Stromal cell of bone marrow (primary cell): ENCODE results near the gene LARP1B.
A peak's percentile ranks its signal among the peaks of the same experiment; 100 is the strongest.
"Not testable (repeated sequence)": the region's sequence is repeated elsewhere in the genome, so short reads cannot be mapped to it uniquely, and the experiment has no call there.

Experiments used
- DNase-seq: peaks from one replicate; pipeline ENCODE4 v3.0.0-alpha.2; 2012; ENCODE audit warnings: low read depth

Gene LARP1B

DNA sequence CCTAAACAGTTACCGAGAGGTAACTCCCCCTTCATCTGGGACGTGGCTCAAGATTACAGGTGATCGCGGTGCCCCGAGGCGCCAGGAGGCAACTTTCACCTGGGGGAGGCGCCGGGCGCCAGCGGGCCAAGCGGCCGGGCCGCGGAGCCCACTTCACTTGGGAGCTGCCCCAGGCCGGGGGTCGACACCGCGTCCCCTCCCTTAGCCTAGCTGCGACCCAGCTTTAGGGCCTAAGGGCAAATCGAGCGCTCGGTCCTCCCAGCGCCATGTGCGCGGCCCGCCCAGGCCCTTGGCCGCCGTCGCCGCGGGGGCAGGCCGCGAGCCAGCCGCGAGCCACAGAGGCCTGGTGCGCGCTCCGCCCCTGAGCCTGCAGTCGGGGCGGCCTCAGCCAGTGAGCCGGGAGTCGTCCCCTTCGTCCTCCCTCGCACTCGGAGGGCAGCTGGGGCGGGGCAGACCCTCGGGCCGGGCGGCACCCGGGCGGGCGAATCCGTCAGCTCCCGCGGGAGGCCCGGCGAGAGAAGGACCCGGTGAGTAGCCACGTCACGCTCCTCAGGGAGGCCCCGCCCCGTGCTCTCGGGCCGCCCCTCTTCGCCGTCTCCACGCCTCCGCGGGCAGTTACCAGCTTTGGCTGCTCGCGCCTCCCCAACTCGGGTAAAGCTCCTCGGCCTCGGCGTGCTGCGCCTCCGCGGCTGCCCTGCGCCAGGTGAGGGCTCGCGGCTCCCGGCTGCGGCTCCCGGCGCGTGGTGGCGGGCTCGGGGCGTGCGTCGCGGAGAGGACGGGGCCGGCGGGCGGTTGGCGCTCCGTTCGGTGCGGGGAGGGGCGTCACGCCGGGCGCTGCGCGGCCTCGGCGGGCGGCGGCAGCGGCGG is at the start of gene LARP1B:
Gene LARP1B (plus strand): TSS at position 614 of the 867 bp plus-strand sequence. CDS start 13,640 bp downstream, outside the sequence.
- DNase-seq, result peak; percentile 90

- no peak for DNase-seq
These were observed 35.8 kb upstream of the LARP1B start for GRCh38 chr4:128025319-128025718.

- DNase-seq, result no peak
These were observed 31.2 kb upstream of the LARP1B start for GRCh38 chr4:128029907-128030306.

- no peak for DNase-seq
These were observed 29.2 kb upstream of the LARP1B start for GRCh38 chr4:128031756-128032384.

DNA sequence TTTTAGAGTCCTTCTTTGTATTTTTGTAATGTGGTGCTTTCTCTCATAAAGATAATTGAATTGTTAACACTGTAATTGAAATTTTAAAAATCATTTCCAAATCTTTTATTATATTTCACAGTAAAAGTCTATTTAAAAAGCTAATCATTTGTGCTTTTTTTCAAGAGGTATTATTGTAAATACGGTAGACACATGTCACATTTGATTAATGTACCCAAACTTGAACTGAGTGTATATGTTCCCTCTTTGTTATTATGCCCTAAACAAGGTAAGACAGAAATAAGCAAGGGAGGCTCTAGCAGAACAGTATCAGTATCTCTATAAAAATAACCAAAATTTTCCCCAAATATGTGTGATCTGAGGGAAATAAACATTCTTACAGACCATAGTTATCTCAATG is 21.5 kb upstream of the LARP1B start:
- DNase-seq, result no peak

DNA sequence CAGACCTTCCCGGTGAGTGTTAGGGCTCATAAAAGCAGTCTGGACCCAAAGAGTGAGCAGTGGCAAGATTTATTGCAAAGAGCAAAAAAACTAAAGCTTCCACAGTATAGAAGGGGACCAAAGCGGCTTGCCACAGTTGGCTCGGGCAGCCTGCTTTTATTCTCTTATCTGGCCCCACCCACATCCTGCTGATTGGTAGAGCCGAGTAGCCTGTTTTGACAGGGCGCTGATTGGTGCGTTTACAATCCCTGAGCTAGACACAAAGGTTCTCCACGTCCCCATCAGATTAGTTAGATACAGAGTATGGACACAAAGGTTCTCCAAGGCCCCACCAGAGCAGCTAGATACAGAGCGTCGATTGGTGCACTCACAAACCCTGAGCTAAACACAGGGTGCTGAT is 14.1 kb upstream of the LARP1B start:
- DNase-seq, result not testable (repeated sequence)

DNA sequence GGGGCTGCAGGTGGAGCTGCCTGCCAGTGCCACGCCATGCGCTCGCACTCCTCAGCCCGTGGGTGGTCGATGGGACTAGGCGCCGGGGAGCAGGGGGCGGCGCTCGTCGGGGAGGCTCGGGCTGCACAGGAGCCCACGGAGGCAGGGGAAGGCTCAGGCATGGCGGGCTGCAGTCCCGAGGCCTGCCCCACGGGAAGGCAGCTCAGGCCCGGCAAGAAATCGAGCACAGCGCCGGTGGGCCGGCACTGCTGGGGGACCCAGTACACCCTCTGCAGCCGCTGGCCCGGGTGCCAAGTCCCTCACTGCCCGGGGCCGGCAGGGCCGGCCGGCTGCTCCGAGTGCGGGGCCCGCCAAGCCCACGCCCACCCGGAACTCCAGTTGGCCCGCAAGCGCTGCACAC is 13.6 kb upstream of the LARP1B start:
- not testable (repeated sequence) for DNase-seq

DNA sequence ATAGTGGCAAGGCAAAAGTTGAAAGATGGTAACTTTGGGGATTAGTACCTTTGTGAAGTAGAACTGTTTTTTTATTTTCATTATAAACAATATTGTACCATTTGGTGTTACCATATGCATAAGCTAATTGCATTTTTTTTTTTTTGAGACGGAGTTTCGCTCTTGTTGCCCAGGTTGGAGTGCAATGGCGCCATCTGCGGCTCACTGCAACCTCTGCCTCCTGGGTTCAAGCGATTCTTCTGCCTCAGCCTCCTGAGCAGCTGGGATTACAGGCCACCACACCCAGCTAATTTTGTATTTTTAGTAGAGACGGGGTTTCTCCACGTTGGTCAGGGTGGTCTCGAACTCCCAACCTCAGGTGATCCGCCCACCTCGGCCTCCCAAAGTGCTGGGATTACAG is 9.9 kb upstream of the LARP1B start:
- DNase-seq, result not testable (repeated sequence)

DNA sequence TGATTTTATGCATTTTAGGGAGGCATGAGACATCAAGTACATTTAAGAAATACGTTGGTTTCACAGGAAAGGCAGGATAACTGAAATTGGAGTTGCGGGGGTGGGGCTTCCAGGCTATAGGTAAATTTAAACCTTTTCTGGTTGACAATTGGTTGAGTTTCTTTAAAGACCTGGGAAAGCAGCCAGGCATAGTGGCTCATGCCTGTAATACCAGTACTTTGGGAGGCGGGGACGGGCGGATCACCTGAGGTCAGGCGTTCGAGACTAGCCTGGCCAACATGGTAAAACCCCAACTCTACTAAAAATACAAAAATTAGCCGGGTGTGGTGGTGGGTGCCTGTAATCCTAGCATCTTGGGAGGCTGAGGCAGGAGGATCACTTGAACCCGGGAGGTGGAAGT is 6.2 kb upstream of the LARP1B start:
- not testable (repeated sequence) for DNase-seq

- DNase-seq, result not testable (repeated sequence)
These were observed 5.5 kb upstream of the LARP1B start for GRCh38 chr4:128055441-128056206.

GRCh38 chr4:128056396-128056795 is 4.7 kb upstream of the LARP1B start:
- no peak for DNase-seq

GRCh38 chr4:128060121-128060698 is 902 bp upstream of the LARP1B start:
- DNase-seq, result peak; percentile 1

DNA sequence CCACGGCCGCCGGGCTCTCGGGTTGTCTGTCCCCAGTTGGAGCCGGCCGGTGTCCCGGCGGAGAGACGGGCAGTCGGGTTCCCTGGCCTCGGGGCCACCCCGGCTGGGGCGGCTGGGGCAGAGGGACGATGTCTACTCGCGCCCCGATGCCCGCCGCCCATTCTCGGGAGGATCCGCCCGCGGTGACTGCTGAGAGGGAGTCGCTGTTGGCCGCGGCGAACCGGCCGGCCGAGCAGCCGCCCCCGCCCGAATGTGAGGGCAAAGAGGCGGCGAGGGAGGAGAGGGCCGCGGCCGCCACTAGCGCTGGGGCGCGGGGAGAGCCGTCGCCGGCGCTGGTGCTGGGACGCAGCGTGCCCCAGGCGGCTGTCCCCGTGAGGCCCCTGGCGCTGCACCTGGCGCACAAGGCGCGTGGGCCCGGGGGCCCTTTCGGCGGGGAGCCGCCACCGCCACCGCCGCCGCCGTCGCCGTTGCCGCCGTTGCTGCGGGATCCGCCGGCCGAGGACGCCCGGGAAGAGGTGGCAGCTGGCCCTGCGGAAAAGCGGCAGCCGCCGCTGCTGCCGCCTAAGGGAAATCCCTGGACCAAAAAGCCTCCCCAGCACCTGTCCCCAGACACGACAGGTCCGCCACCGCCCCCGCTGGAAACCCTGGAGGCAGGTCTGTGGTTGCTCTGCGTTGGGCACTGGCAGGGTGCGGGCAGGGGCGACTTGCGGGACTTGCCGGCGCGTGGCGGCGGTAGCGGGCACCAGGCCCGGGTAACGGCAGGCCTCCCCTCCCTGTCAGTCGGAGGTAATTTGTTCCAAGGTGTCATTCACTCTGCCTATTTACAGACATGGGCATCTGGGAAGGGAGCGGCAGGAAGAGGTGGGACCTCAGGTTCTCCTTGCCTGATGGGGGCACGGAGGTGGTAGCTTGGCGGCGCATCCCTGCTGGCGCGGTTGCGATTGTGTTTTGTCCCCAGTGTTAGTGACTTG is 739 bp downstream of the LARP1B start:
- peak; percentile 12 for DNase-seq

DNA sequence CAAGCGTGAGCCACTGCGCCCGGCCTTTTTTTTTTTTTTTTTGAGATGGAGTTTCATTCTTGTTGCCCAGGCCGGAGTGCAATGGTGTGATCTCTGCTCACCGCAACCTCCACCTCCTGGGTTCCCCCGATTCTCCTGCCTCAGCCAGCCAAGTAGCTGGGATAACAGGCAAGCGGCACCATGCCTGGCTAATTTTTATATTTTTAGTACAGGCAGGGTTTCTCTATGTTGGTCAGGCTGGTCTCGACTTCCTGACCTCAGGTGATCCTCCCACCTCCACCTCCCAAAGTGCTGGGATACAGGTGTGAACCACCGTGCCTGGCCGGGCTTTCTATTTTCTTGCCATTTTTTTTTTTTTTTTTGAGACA is 5.3 kb downstream of the LARP1B start:
- not testable (repeated sequence) for DNase-seq

DNA sequence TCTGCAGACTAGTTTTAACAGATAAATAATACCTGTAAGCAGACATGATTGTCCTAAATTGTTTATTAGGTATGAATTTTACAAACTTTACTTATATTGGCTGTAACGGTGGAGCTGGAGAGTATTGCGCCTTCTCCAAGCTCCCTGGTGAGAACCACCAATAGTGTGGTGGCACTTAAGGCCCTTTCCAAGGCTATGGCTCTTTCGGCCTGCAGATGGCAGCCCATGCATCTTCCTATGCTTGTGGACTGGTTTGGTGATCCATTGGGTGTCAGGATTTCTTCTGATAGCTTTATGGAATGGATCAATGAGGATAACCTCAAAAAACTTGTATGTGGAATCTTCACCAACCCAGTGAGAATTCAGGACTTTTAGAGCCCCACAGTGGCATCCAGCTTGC is 7.8 kb downstream of the LARP1B start:
- DNase-seq, result peak; percentile 4

DNA sequence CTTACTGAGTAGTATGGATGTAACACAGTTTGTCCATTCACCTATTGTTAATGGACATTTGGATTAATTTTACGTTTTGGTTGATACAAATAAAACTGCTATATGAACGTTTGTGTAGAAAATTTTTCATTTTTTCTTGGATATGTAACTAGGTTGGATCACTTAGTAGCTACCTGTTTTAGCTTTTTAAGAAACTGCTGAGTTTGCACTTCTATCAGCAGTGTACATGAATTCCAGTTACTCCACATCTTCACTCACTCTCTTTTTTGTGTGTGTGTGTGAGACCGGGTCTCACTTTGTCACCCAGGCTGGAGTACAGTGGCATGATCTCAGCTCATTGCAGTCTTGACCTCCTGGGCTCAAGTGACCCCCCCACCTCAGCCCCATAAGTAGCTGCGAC is 15.4 kb downstream of the LARP1B start:
- no peak for DNase-seq

GRCh38 chr4:128095293-128095692 is 34.2 kb downstream of the LARP1B start:
- not testable (repeated sequence) for DNase-seq

DNA sequence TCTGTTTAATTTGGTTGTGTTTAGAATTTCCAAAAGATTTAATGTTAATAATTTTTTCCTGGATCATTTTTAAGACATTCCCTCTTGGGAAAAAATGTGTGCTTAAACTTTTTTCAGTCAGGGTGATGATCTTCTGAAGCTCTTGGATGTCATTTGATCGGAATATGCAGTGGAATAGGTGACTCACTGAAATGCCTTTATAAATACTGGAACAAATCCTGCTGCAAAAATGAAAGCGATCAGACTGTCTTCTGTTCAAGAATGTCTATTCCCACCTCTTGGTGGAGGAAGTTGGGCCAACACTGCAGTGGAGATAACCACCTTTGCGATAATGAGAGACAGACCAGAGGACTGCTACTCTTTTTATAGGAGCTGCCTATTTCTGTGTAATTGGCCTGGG is 46.7 kb downstream of the LARP1B start:
- DNase-seq, result peak; percentile 26

DNA sequence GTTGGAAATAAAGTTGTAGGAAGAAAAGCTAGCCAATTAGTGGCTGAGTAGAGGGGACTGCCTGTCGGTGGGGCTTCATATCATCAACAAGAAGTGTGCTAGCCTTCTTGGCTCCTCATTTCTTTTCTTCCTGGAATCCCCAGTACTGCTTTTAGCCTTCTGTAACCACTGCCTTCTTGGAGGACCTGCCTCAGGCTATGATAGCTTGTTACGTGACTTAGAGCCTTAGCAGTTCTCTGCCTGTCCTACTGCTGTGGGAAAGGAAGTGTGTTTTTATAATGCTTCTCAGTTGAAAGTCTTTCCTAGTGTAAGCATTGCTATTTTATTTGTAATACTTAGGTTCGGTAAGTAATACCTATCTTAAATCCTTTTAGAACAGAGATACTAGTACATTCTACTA is 61.9 kb downstream of the LARP1B start:
- no peak for DNase-seq

- DNase-seq, result no peak
These were observed 69.5 kb downstream of the LARP1B start for GRCh38 chr4:128130621-128131020.

- no peak for DNase-seq
These were observed 73.8 kb downstream of the LARP1B start for GRCh38 chr4:128134925-128135324.
